ENCODE results near the gene PLEKHA1. TPM values are rescaled to one million over a fixed set of nuclear protein-coding genes. Genes with fewer than 3 reads are reported as not detected.

PLEKHA1 gene
- total RNA-seq, 1 experiment from 2014 or later = 30.6 TPM

GRCh38 chr10:122331615-122332446 lies 42.7 kb upstream of the PLEKHA1 start:
- TF ChIP-seq MAX (IDR thresholded peaks at IDR 0.05) (no peak), SIN3A (IDR thresholded peaks at IDR 0.05; ENCODE audit: low read depth) (no peak), SP1 (IDR thresholded peaks at IDR 0.05; ENCODE audit: low read depth) (0 out of 2 replicates have a peak, but pooled peaks have one; percentile 8), EGR1 (IDR thresholded peaks at IDR 0.05; ENCODE audit: low read depth) (no peak), JUND (IDR thresholded peaks at IDR 0.05) (no peak), ZBTB33 (IDR thresholded peaks at IDR 0.05; ENCODE audit: extremely low read depth, insufficient replicate concordance, low read length) (peak; percentile 22), POLR2A (IDR thresholded peaks at IDR 0.05; ENCODE audit: borderline replicate concordance, extremely low read depth, insufficient read depth, insufficient read length) (no peak), FOSL1 (IDR thresholded peaks at IDR 0.05; ENCODE audit: low read depth) (peak; percentile 32; the same call in 1 of the 2 replicates), RAD21 (IDR thresholded peaks at IDR 0.05; ENCODE audit: low read depth) (no peak)
- H3K9me3 ChIP-seq (ENCODE audit: control insufficient read depth in 1 of 2, insufficient read depth in 1 of 2, low read depth in 1 of 2, low read length in 2 of 2) = no peaks in the 10 kb centered on the region
- DNase-seq (ENCODE audit: low read depth, low spot score) (no peak), ATAC-seq (peak; percentile 60)
- no peak overlapping the region for H3K4me3 ChIP-seq (replicated peaks in 1 of 2; ENCODE audit: low read depth in 1 of 2, low read length in 2 of 2)
- H3K4me1 ChIP-seq (ENCODE audit: control insufficient read depth in 1 of 2, insufficient read depth in 2 of 2, low read length in 2 of 2) = peaks cover 0 to 15% of the 10 kb centered on the region in 2 experiments; a peak in 2 of 4 replicates
- no peaks in the 10 kb centered on the region for H3K79me2 ChIP-seq (ENCODE audit: insufficient read depth, low read length)
- peak overlapping the region; percentile 0 for H2AFZ ChIP-seq (ENCODE audit: low read depth, low read length, poor library complexity, severe bottlenecking)
- POLR2A ChIA-PET = no interaction called here
- no peaks in the 10 kb centered on the region for H4K20me1 ChIP-seq (ENCODE audit: insufficient read depth)
- RAD21 ChIA-PET (ENCODE audit: low non-redundant PET in 1 of 2, low total read pairs in 2 of 2, uncharacterized antibody in 2 of 2, unreplicated experiment in 2 of 2) = no interaction called here
- CTCF ChIA-PET = no interaction called here
- no peak overlapping the region for H3K27ac ChIP-seq (ENCODE audit: low read depth, low read length)
- no peaks in the 10 kb centered on the region for H3K36me3 ChIP-seq (ENCODE audit: control insufficient read depth in 1 of 2, insufficient read depth in 2 of 2, low read length in 2 of 2)
- intact Hi-C loops (cut with micrococcal nuclease) = no loop called here
- no TSS peak for BruUV-seq (replicated peaks)
- H3K4me2 ChIP-seq (ENCODE audit: low read length) = peak overlapping the region; percentile 49
- H3K27me3 ChIP-seq (ENCODE audit: insufficient read depth, low read length) = no peaks in the 10 kb centered on the region; the same call in 1 of the 2 replicates
- H3K9me2 ChIP-seq (ENCODE audit: insufficient read depth) = no peaks in the 10 kb centered on the region
- H3K9ac ChIP-seq (ENCODE audit: low read length) = no peak overlapping the region
